Muscle of back (tissue), 11 donors: ENCODE results near the gene MBP. TPM values are rescaled to one million over a fixed set of nuclear protein-coding genes. Genes with fewer than 3 reads are reported as not detected.

ENCODE experiments used
- DNase-seq, 3 donors: peaks; one replicate each; pipeline versions ENCODE4 v3.0.0 to v3.0.0-alpha.2; 2013
- polyA plus RNA-seq, 10 donors: library from polyadenylated mRNA; unstranded; fragments of 120-200 nt; gene quantifications; one replicate each; pipeline ENCODE4 v1.2.1, GENCODE V29; 2013; ENCODE audit not compliant: insufficient read length in 10 of 10

MBP gene
- polyA plus RNA-seq, 10 donors, result 11.9 to 21.9 (median 16.2) TPM

DNA sequence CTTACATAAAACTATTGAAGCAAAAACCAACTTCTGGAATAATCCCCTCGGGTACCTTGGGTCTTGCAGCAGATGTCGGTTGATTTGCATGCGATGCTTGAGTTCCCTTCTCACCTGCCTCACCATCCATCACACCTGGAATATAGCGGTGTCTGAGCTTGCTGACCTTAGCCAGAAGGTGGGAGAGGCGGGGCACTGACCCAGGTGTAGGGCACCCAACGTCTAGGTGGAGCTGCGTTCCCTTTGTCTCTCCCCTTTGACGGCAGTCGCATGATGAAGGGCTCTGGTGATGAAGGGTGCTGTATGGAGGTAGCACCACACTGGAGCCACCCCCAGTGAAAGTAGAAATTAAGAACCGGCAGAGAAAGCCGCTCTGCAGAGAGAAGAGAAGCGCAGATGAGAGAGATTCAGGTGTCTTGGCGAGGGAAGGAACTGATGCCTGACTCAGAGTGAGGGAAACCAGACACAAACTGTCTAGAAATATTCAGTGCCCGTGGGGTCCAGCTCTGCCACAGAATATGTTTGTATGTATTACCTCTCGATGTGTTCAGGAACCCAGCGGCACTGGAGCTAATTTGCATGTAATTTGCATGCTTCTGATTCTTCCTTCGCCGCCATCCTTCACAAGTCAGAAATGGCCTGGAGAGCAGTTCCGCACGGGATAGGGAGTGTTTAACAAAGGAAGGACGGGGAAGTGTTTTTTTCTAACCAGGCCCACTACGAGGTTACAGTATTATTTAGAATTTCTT is 19.4 kb upstream of the MBP start:
- DNase-seq, result no peak

DNA sequence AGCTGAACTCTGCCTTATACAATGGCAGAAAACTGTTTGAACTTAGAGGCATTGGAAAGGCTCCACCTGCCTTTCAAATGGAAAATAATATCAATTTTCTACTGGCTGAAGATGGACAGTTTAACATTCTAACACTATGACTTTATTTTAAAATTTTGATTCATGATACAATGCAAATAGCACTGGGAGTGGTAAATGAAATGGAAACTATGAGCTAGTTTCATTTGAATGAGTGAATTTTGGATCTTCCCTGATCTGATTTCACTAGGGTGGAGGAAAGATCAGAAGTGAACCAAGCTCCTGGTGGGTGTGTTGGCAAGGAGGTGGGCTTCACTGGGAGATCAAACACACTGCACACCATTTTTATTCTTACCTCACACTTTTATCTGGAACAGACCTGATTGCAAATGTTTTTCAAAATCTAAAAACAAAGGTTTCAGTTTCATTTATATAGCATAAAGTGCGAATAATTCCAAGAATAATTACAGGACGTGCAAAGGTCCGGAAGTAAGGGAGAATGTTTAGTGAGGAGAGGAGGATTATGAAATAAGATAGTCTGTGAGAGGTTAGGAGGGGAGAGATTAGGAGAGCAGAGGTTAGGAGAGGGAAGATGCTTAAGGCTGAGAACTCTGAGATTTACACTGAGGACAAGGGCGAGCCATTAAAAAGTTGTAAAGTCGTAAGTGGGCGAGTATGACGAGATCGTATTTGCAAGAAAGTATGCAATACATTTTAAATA is 18.6 kb upstream of the MBP start:
- no peak for DNase-seq

DNA sequence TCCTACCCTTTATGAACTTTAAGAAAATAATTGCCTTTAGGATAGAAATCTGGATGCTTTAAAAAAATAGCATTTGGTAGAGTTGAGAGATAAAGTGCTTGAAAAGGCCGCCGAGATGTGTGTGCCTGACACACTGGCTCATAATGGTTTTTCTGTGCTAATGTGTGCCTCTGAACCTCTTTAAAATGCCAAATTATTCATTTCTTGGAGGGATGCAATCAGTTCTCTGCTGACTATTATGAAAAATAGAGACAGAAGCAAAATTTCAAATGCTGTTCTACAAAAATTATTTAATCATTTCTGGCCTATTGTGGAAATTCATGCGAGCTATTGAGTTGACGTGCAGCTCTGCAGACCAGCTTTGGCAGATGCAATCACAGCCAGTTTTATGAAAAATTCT is 18.0 kb upstream of the MBP start:
- DNase-seq, result no peak

DNA sequence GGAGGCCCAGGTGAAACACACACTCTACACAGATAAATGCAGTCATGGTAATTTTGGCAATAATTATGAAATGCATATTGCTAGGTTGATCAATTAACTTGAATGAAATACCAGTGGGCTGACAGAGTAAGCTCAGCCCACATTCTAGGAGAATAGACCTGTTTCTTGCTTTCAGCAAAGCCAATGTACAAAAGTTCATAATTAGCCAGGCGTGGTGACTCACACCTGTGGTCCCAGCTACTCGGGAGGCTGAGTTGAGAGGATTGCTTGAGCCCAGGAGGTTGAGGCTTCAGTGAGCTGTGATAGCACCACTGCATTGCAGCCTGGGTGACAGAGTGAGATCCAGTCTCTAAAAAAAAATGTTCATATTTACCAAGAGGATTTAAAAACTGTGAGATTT is 15.7 kb upstream of the MBP start:
- no peak for DNase-seq

DNA sequence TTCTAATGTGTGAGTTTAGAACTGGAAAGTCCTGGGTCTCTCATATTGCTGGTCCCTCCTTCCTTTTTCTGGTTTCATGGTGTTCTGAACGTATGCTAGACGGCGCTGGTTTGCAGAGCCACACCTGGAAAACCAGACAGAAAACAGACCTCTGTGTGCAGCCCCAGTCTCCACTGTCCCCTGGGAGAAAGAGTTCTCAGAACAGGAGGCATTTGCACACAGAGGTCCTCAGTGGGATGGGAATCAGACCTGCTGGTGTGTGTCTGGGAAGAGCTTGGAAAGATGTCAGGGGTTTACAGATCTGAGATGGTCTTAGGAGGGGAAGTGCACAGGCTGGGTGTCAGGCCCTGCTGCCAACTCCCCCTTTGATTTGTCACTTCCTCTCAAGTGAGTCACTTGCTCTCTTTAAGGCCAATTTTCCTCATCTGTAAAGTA is 14.9 kb upstream of the MBP start:
- no peak for DNase-seq

DNA sequence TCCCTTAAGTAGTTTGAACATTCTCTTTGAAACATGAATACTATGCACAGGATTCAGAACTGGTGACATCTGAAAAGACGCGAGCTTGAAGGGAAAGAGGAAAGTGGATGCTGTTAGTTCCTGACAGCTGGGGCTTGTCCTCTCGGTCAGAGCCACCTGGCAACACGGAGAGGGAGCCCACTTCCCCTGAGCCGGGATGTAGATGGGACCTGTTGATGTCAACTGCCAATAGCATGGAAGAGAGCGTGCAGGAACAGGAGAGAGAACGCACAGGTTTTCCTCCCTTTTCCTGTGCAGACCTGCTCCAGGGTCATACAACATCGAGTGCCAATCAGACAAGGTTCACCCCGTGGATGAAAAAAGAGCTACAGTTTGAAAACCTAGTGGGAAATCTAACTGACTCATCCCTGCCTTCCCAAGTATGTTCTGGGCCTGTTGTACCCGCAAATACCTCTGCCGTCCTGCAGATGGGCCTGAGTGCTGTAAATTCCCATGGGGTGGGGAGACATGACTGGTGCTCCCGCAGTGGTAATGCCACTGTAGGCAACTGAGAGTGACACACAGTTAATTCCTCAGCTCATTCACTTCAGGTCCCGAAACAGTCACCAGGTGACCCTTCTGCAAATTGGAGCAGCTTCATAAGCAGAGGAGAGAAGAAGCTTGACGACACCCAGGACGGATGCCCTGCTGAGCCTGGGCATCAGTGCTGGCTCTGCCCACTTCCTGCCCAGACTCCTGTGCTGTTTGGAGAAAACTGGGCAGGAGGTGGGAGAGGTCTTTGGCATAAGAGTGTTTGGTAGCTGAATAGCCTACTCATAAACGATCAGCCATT is 13.9 kb upstream of the MBP start:
- no peak for DNase-seq

DNA sequence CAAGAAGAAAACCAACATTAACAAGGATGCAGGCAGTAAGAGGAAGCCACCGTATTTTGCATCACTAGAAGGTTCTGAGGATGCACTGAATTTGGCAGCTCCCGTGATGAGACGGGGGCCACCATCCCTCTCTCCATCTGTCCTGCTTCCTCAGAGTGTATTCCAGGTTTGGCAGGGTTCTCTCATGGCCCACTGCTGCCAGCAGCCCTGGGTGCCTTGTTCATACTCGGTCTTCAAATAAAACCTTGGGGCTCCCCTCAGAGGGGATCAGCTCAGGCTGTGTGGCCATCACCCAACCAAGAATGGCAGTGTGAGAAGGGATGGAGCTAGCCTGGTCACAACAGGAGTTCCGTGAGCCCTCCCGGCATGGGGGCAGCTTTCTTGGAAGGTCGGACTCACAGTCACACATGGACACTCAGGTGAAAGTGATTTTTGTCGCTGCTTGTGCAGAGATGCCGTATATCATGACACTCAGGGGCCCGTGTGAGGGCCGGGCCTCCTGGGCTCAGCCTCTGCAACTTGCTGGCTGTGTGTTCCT is 12.8 kb upstream of the MBP start:
- DNase-seq, result no peak

DNA sequence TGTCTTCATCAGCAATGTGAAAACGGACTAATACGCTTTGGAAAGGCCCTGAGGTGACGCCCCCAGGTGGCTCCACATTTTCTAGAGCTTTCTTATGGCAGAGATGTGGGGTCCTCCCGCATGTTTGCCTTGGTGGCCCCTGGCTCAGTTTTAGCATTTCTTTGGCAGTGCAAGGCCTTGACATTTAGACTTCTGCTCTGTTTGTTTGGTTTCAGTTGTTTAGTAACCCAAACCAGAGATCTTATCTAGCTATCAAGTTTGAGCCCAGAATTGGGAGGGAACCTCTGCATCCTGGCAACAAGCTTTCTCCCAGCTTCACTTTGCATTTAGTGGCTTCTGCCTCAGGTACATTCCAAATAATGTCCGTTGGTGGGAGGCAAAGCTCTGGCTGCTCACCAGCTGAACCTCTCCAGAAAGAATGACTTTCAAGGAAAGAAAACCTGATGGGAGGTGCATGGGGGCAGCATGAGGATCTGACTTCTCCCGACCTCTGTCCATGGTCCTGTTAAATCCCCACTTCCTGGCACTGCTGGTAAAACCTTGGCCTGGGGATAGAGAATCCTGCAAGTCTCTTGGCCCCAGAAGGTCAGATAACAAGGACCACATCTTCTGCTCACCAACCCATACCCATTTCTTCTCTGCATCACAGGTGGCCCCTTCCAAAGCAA is 12.0 kb upstream of the MBP start:
- no peak for DNase-seq

DNA sequence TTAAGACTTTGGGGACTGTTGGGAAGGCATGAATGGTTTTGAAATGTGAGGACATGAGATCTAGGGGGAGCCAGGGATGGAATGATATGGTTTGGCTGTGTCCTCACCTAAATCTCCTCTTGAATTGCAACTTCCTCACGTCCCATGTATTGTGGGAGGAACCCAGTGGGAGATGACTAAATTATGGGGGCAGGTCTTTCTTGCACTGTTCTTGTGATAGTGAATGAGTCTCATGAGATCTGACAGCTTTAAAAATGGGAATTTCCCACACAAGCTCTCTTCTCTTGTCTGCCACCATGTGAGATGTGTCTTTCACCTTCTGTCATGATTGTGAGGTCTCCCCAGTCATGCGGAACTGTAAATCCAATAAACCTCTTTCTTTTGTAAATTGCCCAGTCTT is 11.5 kb upstream of the MBP start:
- DNase-seq, result no peak

DNA sequence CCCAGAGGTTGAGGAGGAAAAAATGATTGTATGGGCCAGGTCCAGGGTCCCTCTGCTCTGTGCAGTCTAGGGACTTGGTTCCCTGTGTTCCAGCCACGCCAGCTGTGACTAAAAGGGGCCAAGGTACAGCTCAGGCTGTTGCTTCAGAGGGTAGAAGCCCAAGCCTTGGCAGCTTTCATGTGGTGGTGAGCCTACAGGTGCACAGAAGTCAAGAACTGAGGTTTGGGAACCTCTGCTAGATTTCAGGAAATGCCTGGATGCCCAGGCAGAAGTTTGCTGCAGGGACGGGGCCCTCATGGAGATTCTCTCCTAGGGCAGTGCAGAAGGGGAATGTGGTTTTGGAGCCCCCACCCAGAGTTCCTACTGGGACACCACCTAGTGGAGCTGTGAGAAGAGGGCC is 10.6 kb upstream of the MBP start:
- no peak for DNase-seq

DNA sequence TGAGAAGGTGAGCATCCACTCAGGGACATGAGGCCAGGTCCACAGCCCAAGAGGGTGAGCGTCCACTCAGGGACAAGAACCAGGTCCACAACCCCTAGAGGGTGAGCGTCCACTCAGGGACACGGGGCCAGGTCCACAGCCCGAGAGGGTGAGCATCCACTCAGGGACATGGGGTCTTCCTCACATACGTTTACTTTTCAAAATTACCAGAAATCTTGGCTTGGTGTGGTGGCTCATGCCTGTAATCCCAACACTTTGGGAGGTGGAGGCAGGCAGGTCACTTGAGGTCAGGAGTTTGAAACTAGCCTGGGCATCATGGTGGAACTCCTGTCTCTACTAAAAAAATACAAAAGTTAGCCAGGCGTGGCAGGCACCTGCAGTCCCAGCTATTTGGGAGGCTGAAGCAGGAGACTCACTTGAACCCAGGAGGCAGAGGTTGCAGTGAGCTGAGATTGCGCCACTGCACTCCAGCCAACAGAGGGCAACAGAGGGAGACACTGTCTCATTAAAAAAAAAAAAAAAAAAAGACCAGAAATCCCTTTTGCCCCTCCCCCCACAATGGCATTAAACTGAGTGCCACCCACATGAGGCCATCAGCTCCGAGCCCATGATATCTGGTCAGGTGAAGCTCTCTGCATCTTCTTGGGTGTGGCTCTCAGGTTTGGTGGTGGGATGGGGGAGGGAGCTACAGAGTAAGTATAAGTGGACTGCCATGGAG is 9.0 kb upstream of the MBP start:
- DNase-seq, result no peak

DNA sequence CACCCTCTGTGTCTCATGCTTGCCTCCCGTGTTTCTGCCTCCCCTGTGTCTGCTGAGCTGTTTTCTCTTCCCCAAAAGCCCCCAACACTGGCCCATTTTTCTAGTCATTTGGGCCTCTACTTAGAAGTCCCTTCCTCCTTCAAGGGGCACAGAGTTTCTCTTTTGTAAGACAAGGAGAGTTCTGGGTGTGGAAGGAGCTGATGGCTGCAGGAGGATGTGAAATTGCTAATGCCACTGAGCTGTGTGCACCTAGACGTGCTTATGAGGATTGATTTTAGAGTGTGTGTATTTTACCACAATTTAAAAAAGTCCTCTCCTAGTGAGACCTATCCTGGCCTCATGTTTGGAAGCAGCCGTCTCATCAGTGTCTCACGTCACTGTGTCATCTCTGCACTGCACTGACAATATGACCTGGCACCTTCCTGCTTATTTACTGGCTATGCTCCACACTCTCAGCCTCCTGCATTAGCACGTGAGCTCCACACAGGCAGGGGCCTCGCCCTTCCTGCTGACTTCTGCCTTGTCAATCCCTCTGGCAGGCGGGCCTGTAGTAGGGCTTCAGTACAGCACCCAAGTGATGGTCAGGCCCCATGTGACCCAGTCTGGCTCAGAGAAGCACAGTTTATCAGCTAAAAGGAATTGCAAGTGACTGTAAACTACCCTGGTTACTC is 8.0 kb upstream of the MBP start:
- no peak for DNase-seq

DNA sequence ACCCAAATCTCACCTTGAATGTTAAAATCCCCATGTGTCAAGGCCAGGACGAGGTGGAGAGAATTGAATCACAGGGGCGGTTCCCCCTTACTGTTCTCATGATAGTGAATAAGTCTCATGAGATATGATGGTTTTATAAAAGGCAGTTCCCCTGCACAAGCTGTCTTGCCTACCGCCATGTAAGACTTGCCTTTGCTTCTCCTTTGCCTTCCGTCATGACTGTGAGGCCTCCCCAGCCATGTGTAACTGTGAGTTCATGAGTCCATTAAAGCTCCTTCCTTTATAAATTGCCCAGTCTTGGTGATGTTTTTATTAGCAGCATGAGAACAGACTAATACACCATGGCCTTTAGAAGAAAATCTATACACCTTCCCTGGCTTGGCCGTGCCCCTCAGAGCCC is 7.4 kb upstream of the MBP start:
- DNase-seq, result no peak

DNA sequence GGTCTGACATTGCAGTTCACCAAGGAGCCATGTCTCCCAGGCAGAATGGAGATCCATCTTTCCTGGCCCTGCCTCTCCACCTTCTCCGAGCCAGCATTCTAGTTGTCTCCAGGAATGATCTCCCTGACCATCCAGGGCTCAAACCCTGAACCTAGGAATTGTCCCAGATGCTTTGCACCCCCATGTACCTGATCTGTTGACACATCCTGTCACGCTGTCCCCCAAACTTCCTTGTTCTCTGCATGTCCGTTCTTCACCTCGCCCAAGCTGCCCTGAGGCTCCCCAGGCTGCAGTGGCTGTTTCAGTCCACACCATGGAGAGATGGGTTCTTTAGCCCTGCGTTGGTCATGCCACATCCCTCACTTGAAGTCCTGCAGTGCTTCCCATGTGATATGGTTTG is 7.0 kb upstream of the MBP start:
- DNase-seq, result no peak

DNA sequence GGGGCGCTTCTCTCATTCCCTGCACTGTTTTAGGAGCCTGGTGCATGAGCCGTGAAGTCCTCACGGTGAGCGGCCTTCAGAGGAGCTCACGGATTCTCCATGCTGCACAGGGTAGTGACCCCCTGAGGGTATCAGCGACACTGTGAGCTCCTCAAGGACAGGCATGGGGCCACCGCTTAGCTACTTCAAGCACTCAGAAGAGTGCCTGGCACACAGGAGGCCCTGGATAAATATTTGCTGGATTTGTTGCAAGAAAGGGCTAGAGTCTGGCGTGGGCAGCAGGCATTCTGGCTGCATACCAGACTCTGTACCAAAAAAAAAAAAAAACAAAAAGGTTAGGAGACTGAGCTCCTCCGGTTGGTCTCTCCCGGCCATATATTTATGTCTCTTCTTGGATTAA is 5.7 kb upstream of the MBP start:
- DNase-seq, result no peak

DNA sequence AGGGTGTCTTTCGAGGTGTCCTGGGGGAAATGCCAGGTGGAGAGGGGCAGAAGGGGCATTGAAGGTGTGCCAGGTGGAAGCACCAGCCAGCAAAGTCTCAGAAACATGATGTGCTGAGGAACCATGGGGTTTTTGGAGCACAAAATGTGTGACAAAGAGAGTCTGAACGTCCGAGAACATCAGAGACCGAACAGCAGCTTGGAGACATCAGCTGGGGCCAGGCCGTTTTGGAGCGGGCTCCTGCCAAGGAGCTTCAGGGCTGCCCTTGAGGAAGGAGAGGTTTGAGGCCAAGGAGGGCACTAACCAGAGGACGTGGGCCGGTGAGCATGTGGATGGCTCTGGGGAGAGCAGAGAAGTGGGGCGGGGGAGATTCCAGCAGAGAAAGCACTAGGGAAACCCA is 5.3 kb upstream of the MBP start:
- DNase-seq, result no peak

DNA sequence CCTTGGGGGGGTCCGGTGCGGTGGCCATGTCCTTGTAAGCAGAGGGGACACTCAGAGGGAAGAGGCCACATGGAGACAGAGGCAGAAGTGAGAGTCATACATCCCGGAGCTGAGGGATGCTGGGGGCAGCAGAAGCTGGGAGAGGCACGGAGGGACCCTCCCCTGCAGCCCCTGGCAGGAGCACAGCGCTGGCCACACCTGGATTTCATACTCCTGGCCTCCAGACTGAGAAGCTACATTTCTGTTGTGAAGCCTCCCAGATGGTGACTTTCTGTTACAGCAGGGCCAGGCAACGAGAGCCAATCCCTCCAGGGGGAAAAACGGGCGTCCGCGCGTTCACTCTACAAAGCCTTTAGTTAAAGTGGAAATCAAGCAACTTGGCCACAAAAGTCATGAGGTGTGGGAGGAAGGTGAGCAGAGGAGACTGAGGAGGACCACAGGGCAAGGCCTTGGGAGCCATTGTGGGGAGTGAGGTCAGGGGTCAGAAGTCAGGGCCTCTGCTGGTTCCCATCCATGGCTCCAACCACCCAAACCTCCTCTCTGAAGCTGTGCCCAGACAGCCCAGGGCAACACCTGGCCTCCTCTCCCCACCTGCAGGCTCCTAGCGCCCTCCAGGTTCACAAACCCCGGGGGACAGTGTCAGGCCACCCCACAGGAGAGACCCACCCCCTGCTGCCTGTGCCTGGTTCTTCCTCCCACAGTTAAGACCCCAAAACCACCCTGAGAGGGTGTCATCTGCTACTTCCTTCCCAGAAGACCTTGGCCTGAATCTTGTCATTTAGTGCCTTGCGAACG is 4.5 kb upstream of the MBP start:
- no peak for DNase-seq

DNA sequence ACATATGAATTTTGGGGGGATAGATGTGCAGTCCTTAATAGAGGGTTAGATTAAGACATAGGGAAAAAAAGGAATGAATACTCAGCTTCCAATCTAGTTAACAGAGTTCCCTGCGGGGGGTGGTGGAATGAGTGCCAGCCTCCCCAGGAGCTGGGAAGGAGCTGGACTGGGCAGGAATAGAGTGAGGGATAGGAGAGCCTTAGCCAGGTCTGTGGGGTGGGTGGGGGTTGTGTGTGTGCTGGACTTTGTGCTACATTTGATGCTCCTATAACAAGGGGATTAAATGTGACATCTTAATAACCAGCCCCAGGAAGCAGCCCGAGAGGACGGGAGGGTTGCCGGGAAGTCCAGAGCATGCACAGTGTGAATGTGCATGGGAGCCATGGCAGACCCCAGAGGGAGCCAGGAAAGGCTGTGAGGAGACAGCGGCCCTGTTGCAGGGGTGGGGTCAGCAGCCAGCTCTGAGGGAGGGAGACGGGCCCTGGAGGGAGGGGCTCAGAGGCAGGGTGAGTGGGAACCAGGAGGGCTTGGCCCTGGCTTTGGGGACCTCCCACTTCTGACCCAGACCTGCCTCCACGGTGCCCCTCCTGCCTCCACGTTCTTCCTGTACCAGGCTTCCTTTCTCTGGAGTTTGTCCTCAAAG is 3.6 kb upstream of the MBP start:
- DNase-seq, result no peak
